ENCODE data around the gene HOXB5. TPM values are rescaled to one million over a fixed set of nuclear protein-coding genes. Genes with fewer than 3 reads are reported as not detected.

HOXB5 gene
- total RNA-seq, 4 donors from 2014 or later = 0.27 to 2.7 (median 1.4) TPM

DNA sequence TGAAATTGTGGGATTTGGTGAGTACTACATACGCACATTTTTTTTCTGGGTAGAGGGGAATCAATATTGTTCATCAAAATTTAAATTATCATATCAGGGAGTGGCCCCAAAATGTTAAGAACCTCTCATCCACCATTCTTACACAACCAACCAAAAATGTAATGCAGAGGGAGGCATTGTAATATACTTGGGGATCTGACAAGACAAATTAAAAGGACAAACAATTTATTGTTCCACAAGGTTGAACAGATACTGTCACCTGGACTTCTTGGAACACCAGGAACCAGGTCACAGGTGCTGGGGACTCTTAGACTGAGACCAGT lies 47.2 kb upstream of the HOXB5 start:
- H3K36me3 ChIP-seq = no peaks in the 10 kb centered on the region
- H3K9me3 ChIP-seq = no peaks in the 10 kb centered on the region
- no peak overlapping the region for H3K27ac ChIP-seq
- H3K27me3 ChIP-seq = peaks cover 100% of the 10 kb centered on the region
- 50% methylated on average over 1 of the region's 1 CpG for WGBS, 2 donors (ENCODE audit: low coverage in 1 of 2)
- TF ChIP-seq POLR2AphosphoS5 (IDR thresholded peaks at IDR 0.05) (no peak), EP300 (IDR thresholded peaks at IDR 0.05) (no peak), POLR2A (IDR thresholded peaks at IDR 0.05) (no peak)
- TF ChIP-seq, protein P1, sequence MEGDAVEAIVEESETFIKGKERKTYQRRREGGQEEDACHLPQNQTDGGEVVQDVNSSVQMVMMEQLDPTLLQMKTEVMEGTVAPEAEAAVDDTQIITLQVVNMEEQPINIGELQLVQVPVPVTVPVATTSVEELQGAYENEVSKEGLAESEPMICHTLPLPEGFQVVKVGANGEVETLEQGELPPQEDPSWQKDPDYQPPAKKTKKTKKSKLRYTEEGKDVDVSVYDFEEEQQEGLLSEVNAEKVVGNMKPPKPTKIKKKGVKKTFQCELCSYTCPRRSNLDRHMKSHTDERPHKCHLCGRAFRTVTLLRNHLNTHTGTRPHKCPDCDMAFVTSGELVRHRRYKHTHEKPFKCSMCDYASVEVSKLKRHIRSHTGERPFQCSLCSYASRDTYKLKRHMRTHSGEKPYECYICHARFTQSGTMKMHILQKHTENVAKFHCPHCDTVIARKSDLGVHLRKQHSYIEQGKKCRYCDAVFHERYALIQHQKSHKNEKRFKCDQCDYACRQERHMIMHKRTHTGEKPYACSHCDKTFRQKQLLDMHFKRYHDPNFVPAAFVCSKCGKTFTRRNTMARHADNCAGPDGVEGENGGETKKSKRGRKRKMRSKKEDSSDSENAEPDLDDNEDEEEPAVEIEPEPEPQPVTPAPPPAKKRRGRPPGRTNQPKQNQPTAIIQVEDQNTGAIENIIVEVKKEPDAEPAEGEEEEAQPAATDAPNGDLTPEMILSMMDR (IDR thresholded peaks at IDR 0.05) = no peak
- no peak overlapping the region for H3K4me3 ChIP-seq
- ATAC-seq = no peak
- peaks cover 0 to 19% (median 0%) of the 10 kb centered on the region in 3 donors for H3K4me1 ChIP-seq

GRCh38 chr17:48639982-48640857 lies 46.6 kb upstream of the HOXB5 start:
- no peak for TF ChIP-seq EP300 (IDR thresholded peaks at IDR 0.05)
- no peak for TF ChIP-seq POLR2A (IDR thresholded peaks at IDR 0.05)
- no peak for TF ChIP-seq POLR2AphosphoS5 (IDR thresholded peaks at IDR 0.05)
- TF ChIP-seq, protein P1 (IDR thresholded peaks at IDR 0.05) = no peak
- peaks cover 0 to 18% (median 0%) of the 10 kb centered on the region in 3 donors for H3K4me1 ChIP-seq
- no peak overlapping the region for H3K4me3 ChIP-seq
- H3K9me3 ChIP-seq = no peaks in the 10 kb centered on the region
- no peaks in the 10 kb centered on the region for H3K36me3 ChIP-seq
- H3K27me3 ChIP-seq = peaks cover 100% of the 10 kb centered on the region
- no peak for ATAC-seq
- WGBS, 2 donors (ENCODE audit: low coverage in 1 of 2) = 58 to 79% methylated on average over 3 to 4 of the region's 6 CpGs
- H3K27ac ChIP-seq = no peak overlapping the region

- H3K36me3 ChIP-seq = no peaks in the 10 kb centered on the region
- no peaks in the 10 kb centered on the region for H3K9me3 ChIP-seq
- peaks cover 0 to 20% (median 0%) of the 10 kb centered on the region in 3 donors for H3K4me1 ChIP-seq
- no peak overlapping the region for H3K4me3 ChIP-seq
- TF ChIP-seq, protein P1 (IDR thresholded peaks at IDR 0.05) = no peak
- TF ChIP-seq POLR2AphosphoS5 (IDR thresholded peaks at IDR 0.05) = no peak
- TF ChIP-seq POLR2A (IDR thresholded peaks at IDR 0.05) = no peak
- TF ChIP-seq EP300 (IDR thresholded peaks at IDR 0.05) = no peak
- H3K27ac ChIP-seq = no peak overlapping the region
- no peak for ATAC-seq
- WGBS, 2 donors (ENCODE audit: low coverage in 1 of 2) = 10 to 17% methylated on average over 2 of the region's 5 CpGs
- H3K27me3 ChIP-seq = peaks cover 100% of the 10 kb centered on the region
These were observed 45.6 kb upstream of the HOXB5 start for GRCh38 chr17:48639136-48639535.

GRCh38 chr17:48637323-48638260 lies 44.0 kb upstream of the HOXB5 start:
- Histone ChIP-seq H3K27ac (no peak overlapping the region), H3K36me3 (no peaks in the 10 kb centered on the region), H3K4me3 (no peak overlapping the region), H3K4me1 (peaks cover 0 to 28% (median 0%) of the 10 kb centered on the region in 3 donors), H3K27me3 (peaks cover 100% of the 10 kb centered on the region), H3K9me3 (peaks cover 0 to 4% (median 0%) of the 10 kb centered on the region in 3 donors)
- 19 to 22% methylated on average over 15 of the region's 18 CpGs for WGBS, 2 donors (ENCODE audit: low coverage in 1 of 2)
- no peak for TF ChIP-seq EP300 (IDR thresholded peaks at IDR 0.05)
- TF ChIP-seq, protein P1 (IDR thresholded peaks at IDR 0.05) = no peak
- TF ChIP-seq POLR2AphosphoS5 (IDR thresholded peaks at IDR 0.05) = no peak
- no peak for TF ChIP-seq POLR2A (IDR thresholded peaks at IDR 0.05)
- no peak for ATAC-seq

All from gastroesophageal sphincter (tissue), 4 donors.